GM21515 (cell line): Measurements from ENCODE around the gene RASGRP2.

Source experiments
- ATAC-seq: cut with Tn5 transposase; IDR thresholded peaks from one replicate; pipeline ENCODE4 v1.9.1; 2021; ENCODE audit not compliant: unreplicated experiment

Gene RASGRP2

GRCh38 chr11:64743591-64744543 lies at the start of gene RASGRP2:
TSS of gene RASGRP2 (minus strand) at chr11:64744142. CDS start at chr11:64742866, 1,276 bp downstream.
- no peak for ATAC-seq

- ATAC-seq: no peak
Measured at GRCh38 chr11:64792482-64792881, 48.5 kb upstream of the RASGRP2 start.

GRCh38 chr11:64791781-64792291 lies 47.9 kb upstream of the RASGRP2 start:
- no peak for ATAC-seq

GRCh38 chr11:64790205-64791095 lies 46.5 kb upstream of the RASGRP2 start:
- no peak for ATAC-seq

- no peak for ATAC-seq
Measured at GRCh38 chr11:64789331-64790204, 45.6 kb upstream of the RASGRP2 start.

- no peak for ATAC-seq
Measured at GRCh38 chr11:64788321-64789215, 44.6 kb upstream of the RASGRP2 start.

- no peak for ATAC-seq
Measured at GRCh38 chr11:64787526-64788320, 43.8 kb upstream of the RASGRP2 start.

- no peak for ATAC-seq
Measured at GRCh38 chr11:64786308-64786707, 42.4 kb upstream of the RASGRP2 start.

GRCh38 chr11:64784813-64785581 lies 41.1 kb upstream of the RASGRP2 start:
- ATAC-seq: no peak

GRCh38 chr11:64778473-64779298 lies 34.7 kb upstream of the RASGRP2 start, which contains the start of gene SF1:
TSS of gene SF1 (minus strand) at chr11:64778542. CDS start at chr11:64778392, 150 bp downstream.
- peak; percentile 78 for ATAC-seq

- no peak for ATAC-seq
Measured at GRCh38 chr11:64778223-64778472, 34.2 kb upstream of the RASGRP2 start.

GRCh38 chr11:64777449-64778222 lies 33.7 kb upstream of the RASGRP2 start:
- no peak for ATAC-seq

- no peak for ATAC-seq
Measured at GRCh38 chr11:64776875-64777274, 32.9 kb upstream of the RASGRP2 start.

GRCh38 chr11:64776425-64776824 lies 32.5 kb upstream of the RASGRP2 start:
- no peak for ATAC-seq

GRCh38 chr11:64774144-64774543 lies 30.2 kb upstream of the RASGRP2 start:
- no peak for ATAC-seq

- no peak for ATAC-seq
Measured at GRCh38 chr11:64772303-64773018, 28.5 kb upstream of the RASGRP2 start.
